Measurements from ENCODE around the gene OCRL.
"Not testable (repeated sequence)": the region's sequence is repeated elsewhere in the genome, so short reads cannot be mapped to it uniquely, and the experiment has no call there.

The OCRL gene

GRCh38 chrX:129553619-129554288, 13.7 kb downstream of the OCRL start:
- H3K4me2 ChIP-seq (ENCODE audit: low read depth, low read length, poor library complexity, severe bottlenecking) = no peak overlapping the region
- H3F3A ChIP-seq (ENCODE audit: low read depth) = no peaks in the 10 kb centered on the region
- H3K79me2 ChIP-seq (ENCODE audit: insufficient read depth, low read length) = no peaks in the 10 kb centered on the region
- H3K4me3 ChIP-seq (ENCODE audit: low read length, poor library complexity, severe bottlenecking) = no peak overlapping the region
- H4K20me1 ChIP-seq (ENCODE audit: insufficient read depth, low read length, poor library complexity, severe bottlenecking) = no peaks in the 10 kb centered on the region
- TF ChIP-seq CTCF (conservative IDR thresholded peaks at IDR 0.05; ENCODE audit: low read length) = no peak
- no peak for TF ChIP-seq EZH2phosphoT487 (IDR thresholded peaks at IDR 0.05; ENCODE audit: borderline replicate concordance)
- no peaks in the 10 kb centered on the region for H3K27me3 ChIP-seq (ENCODE audit: insufficient read depth, low read length, poor library complexity, severe bottlenecking)
- H3K36me3 ChIP-seq (ENCODE audit: insufficient read depth, low read length) = peaks cover 5% of the 10 kb centered on the region; the same call in 1 of the 2 replicates
- no peaks in the 10 kb centered on the region for H3K9me2 ChIP-seq (replicated peaks; ENCODE audit: low read depth, low read length)
- H3K9me3 ChIP-seq (ENCODE audit: insufficient read depth, low read depth, low read length) = no peaks in the 10 kb centered on the region
- H3K9ac ChIP-seq (ENCODE audit: low read depth, low read length, poor library complexity, severe bottlenecking) = no peak overlapping the region
- H3K4me1 ChIP-seq (ENCODE audit: insufficient read depth, low read length, poor library complexity, severe bottlenecking) = no peaks in the 10 kb centered on the region
- H2AFZ ChIP-seq (ENCODE audit: low read length) = no peak overlapping the region

- H2AFZ ChIP-seq (ENCODE audit: low read length); H3F3A ChIP-seq (ENCODE audit: low read depth); H3K9ac ChIP-seq (ENCODE audit: low read depth, low read length, poor library complexity, severe bottlenecking); H3K9me3 ChIP-seq (ENCODE audit: insufficient read depth, low read depth, low read length); H4K20me1 ChIP-seq (ENCODE audit: insufficient read depth, low read length, poor library complexity, severe bottlenecking); H3K4me2 ChIP-seq (ENCODE audit: low read depth, low read length, poor library complexity, severe bottlenecking); H3K9me2 ChIP-seq (replicated peaks; ENCODE audit: low read depth, low read length); H3K79me2 ChIP-seq (ENCODE audit: insufficient read depth, low read length); H3K4me1 ChIP-seq (ENCODE audit: insufficient read depth, low read length, poor library complexity, severe bottlenecking); H3K27me3 ChIP-seq (ENCODE audit: insufficient read depth, low read length, poor library complexity, severe bottlenecking); H3K4me3 ChIP-seq (ENCODE audit: low read length, poor library complexity, severe bottlenecking): not testable (repeated sequence)
- H3K36me3 ChIP-seq (ENCODE audit: insufficient read depth, low read length) = peaks cover 16% of the 10 kb centered on the region; the same call in 1 of the 2 replicates
Observed at GRCh38 chrX:129554816-129555215, 14.8 kb downstream of the OCRL start.

GRCh38 chrX:129556806-129557315, 16.8 kb downstream of the OCRL start:
- Histone ChIP-seq H3K9ac (ENCODE audit: low read depth, low read length, poor library complexity, severe bottlenecking) (no peak overlapping the region), H3K9me2 (replicated peaks; ENCODE audit: low read depth, low read length) (no peaks in the 10 kb centered on the region), H2AFZ (ENCODE audit: low read length) (no peak overlapping the region), H3K4me3 (ENCODE audit: low read length, poor library complexity, severe bottlenecking) (no peak overlapping the region), H3K79me2 (ENCODE audit: insufficient read depth, low read length) (no peaks in the 10 kb centered on the region), H4K20me1 (ENCODE audit: insufficient read depth, low read length, poor library complexity, severe bottlenecking) (no peaks in the 10 kb centered on the region), H3K36me3 (ENCODE audit: insufficient read depth, low read length) (peaks cover 27% of the 10 kb centered on the region; the same call in 1 of the 2 replicates), H3K27me3 (ENCODE audit: insufficient read depth, low read length, poor library complexity, severe bottlenecking) (no peaks in the 10 kb centered on the region), H3F3A (ENCODE audit: low read depth) (no peaks in the 10 kb centered on the region), H3K4me1 (ENCODE audit: insufficient read depth, low read length, poor library complexity, severe bottlenecking) (no peaks in the 10 kb centered on the region), H3K4me2 (ENCODE audit: low read depth, low read length, poor library complexity, severe bottlenecking) (no peak overlapping the region), H3K9me3 (ENCODE audit: insufficient read depth, low read depth, low read length) (no peaks in the 10 kb centered on the region)
- no peak for TF ChIP-seq EZH2phosphoT487 (IDR thresholded peaks at IDR 0.05; ENCODE audit: borderline replicate concordance)
- TF ChIP-seq CTCF (conservative IDR thresholded peaks at IDR 0.05; ENCODE audit: low read length) = no peak

Measured in Loucy (cell line).